ENCODE results near the gene SAP30L.

DNA sequence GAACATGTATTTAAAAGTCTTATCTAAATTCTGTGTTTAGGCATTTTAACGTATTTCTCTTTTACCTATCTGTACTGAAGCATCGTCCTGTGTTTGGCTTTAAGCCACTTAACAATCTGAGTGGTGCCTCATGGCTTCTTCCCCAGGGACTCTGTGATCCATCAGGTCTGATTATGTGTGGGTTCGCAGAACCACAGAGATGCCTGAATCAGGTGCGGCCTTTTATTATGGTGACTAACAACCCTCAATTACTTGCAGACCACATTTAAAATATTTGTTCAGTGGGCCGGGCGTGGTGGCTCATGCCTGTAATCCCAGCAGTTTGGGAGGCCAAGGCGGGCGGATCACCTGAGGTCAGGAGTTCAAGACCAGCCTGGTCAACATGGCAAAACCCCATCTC lies 39.6 kb upstream of the SAP30L start:
- TF ChIP-seq, protein P1, sequence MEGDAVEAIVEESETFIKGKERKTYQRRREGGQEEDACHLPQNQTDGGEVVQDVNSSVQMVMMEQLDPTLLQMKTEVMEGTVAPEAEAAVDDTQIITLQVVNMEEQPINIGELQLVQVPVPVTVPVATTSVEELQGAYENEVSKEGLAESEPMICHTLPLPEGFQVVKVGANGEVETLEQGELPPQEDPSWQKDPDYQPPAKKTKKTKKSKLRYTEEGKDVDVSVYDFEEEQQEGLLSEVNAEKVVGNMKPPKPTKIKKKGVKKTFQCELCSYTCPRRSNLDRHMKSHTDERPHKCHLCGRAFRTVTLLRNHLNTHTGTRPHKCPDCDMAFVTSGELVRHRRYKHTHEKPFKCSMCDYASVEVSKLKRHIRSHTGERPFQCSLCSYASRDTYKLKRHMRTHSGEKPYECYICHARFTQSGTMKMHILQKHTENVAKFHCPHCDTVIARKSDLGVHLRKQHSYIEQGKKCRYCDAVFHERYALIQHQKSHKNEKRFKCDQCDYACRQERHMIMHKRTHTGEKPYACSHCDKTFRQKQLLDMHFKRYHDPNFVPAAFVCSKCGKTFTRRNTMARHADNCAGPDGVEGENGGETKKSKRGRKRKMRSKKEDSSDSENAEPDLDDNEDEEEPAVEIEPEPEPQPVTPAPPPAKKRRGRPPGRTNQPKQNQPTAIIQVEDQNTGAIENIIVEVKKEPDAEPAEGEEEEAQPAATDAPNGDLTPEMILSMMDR (optimal IDR thresholded peaks at IDR 0.05 in 1 of 3, IDR thresholded peaks at IDR 0.05 in 1 of 3, conservative IDR thresholded peaks at IDR 0.05 in 1 of 3; ENCODE audit: extremely low read depth in 1 of 3, insufficient read depth in 2 of 3, low read length in 3 of 3): no peak
- TF ChIP-seq EZH2 (IDR thresholded peaks at IDR 0.05; ENCODE audit: low read length): no peak

All from keratinocyte (primary cell).